NCI-H510A (cell line): ENCODE data around the gene FKBP6.
A peak's percentile ranks its signal among the peaks of the same experiment; 100 is the strongest.
"Not testable (repeated sequence)": the region's sequence is repeated elsewhere in the genome, so short reads cannot be mapped to it uniquely, and the experiment has no call there.

Source experiments
- DNase-seq: peaks from one replicate; lab custom pipeline; 2025; lab: John Stamatoyannopoulos, UW

Gene FKBP6

GRCh38 chr7:73324081-73324845 is 3.7 kb upstream of the FKBP6 start:
- peak; percentile 56 for DNase-seq

GRCh38 chr7:73325424-73325823 is 2.5 kb upstream of the FKBP6 start:
- not testable (repeated sequence) for DNase-seq

GRCh38 chr7:73327449-73327848 is 512 bp upstream of the FKBP6 start:
- DNase-seq = not testable (repeated sequence)

GRCh38 chr7:73328696-73329095 is 735 bp downstream of the FKBP6 start:
- DNase-seq = no peak

- no peak for DNase-seq
Observed at GRCh38 chr7:73329861-73330581, 2.1 kb downstream of the FKBP6 start.

GRCh38 chr7:73330772-73331171 is 2.8 kb downstream of the FKBP6 start:
- DNase-seq = no peak

- DNase-seq = no peak
Observed at GRCh38 chr7:73332447-73332846, 4.5 kb downstream of the FKBP6 start.

GRCh38 chr7:73338321-73338720 is 10.4 kb downstream of the FKBP6 start:
- no peak for DNase-seq

- no peak for DNase-seq
Observed at GRCh38 chr7:73340514-73340913, 12.6 kb downstream of the FKBP6 start.

- DNase-seq = no peak
Observed at GRCh38 chr7:73341877-73342276, 13.9 kb downstream of the FKBP6 start.

GRCh38 chr7:73342645-73343044 is 14.7 kb downstream of the FKBP6 start:
- DNase-seq = no peak

- no peak for DNase-seq
Observed at GRCh38 chr7:73343671-73344380, 15.9 kb downstream of the FKBP6 start.

GRCh38 chr7:73345538-73345937 is 17.6 kb downstream of the FKBP6 start:
- no peak for DNase-seq

GRCh38 chr7:73345951-73346350 is 18.0 kb downstream of the FKBP6 start:
- DNase-seq = no peak

- no peak for DNase-seq
Observed at GRCh38 chr7:73349763-73350162, 21.8 kb downstream of the FKBP6 start.

GRCh38 chr7:73350306-73351068 is 22.5 kb downstream of the FKBP6 start:
- no peak for DNase-seq

GRCh38 chr7:73351447-73352167 is 23.6 kb downstream of the FKBP6 start:
- no peak for DNase-seq

GRCh38 chr7:73352784-73353183 is 24.8 kb downstream of the FKBP6 start:
- DNase-seq = no peak

GRCh38 chr7:73353243-73353642 is 25.3 kb downstream of the FKBP6 start:
- no peak for DNase-seq

- no peak for DNase-seq
Observed at GRCh38 chr7:73354196-73354595, 26.2 kb downstream of the FKBP6 start.

- no peak for DNase-seq
Observed at GRCh38 chr7:73354821-73355220, 26.9 kb downstream of the FKBP6 start.
